Breast epithelium (tissue), 3 donors: ENCODE results near the gene TCF7L1.

Experiments used
- CTCF ChIP-seq, 3 donors: fragments of 450-650 bp; IDR thresholded peaks; one replicate each; pipeline ENCODE4 v1.5.1; 2016 to 2017; ENCODE audit warnings: antibody characterized with exemption in 3 of 3, mild to moderate bottlenecking in 3 of 3, moderate library complexity in 3 of 3
- POLR2A ChIP-seq: fragments of 450-650 bp; IDR thresholded peaks from one replicate; pipeline ENCODE4 v1.6.1; 2016; ENCODE audit warnings: antibody characterized with exemption, mild to moderate bottlenecking, moderate library complexity
- POLR2AphosphoS5 ChIP-seq, 3 donors: sonication (generic); formaldehyde crosslinking; IDR thresholded peaks; one replicate each; pipeline ENCODE4 v1.6.1; 2017; ENCODE audit warnings: antibody characterized with exemption in 3 of 3

DNA sequence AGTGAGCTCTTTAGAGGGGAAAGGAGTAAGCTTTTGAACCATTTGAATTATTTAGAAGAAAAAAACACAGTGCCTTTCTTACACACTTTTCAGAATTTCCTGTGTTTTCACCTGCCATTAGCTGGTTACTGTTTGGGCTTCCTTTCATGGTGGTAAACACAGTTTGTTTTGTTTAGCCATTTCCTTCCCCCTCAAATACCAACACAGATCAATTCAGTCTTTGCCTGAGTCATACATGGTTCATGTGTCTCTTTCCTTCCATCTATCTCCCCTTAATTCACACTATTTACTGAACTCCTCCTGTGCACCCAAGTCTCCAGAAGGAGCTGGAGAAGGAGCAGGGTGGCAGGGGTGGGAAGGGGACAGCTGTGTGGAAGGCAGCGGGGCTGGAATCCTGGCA lies 45.0 kb downstream of the TCF7L1 start:
- TF ChIP-seq POLR2AphosphoS5 (IDR thresholded peaks at IDR 0.05): no peak
- TF ChIP-seq CTCF (IDR thresholded peaks at IDR 0.05): no peak
- TF ChIP-seq POLR2A: no peak
